Measurements from ENCODE around the gene TMEM11. TPM values are rescaled to one million over a fixed set of nuclear protein-coding genes. Genes with fewer than 3 reads are reported as not detected.
A peak's percentile ranks its signal among the peaks of the same experiment; 100 is the strongest.

Gene TMEM11
- polyA plus RNA-seq, 1 donor (not counting 4 experiments of a cell fraction or from before 2014, with no cell fraction given) = 40.1 TPM

- Histone ChIP-seq H3K4me3 (ENCODE audit: control insufficient read depth in 2 of 3, extremely low read depth in 1 of 3, insufficient read depth in 2 of 3, low read depth in 1 of 3, low read length in 3 of 3) (no peak overlapping the region), H3K9ac (ENCODE audit: control insufficient read depth, extremely low read depth, insufficient read depth, low read length) (no peak overlapping the region), H3K27me3 (ENCODE audit: control insufficient read depth, extremely low read depth, insufficient read depth, low read length) (no peaks in the 10 kb centered on the region), H3K36me3 (ENCODE audit: control insufficient read depth in 2 of 2, extremely low read depth in 1 of 2, insufficient read depth in 2 of 2, low read length in 2 of 2) (no peaks in the 10 kb centered on the region), H3K9me1 (ENCODE audit: control insufficient read depth, extremely low read depth, insufficient read depth, low read length) (no peaks in the 10 kb centered on the region), H3K27ac (ENCODE audit: control insufficient read depth, insufficient read depth, low read length) (no peak overlapping the region), H2AFZ (ENCODE audit: control insufficient read depth, low read length) (no peak overlapping the region), H4K20me1 (ENCODE audit: control insufficient read depth, extremely low read depth, insufficient read depth, low read length) (no peaks in the 10 kb centered on the region), H3K9me3 (ENCODE audit: control insufficient read depth, low read depth, low read length) (no peaks in the 10 kb centered on the region), H3K79me2 (ENCODE audit: control insufficient read depth, insufficient read depth, low read length) (no peaks in the 10 kb centered on the region), H3K4me2 (ENCODE audit: control insufficient read depth, extremely low read depth, insufficient read depth, low read depth, low read length) (no peak overlapping the region), H3K4me1 (ENCODE audit: control insufficient read depth, extremely low read depth, insufficient read depth, low read length) (no peaks in the 10 kb centered on the region)
- TF ChIP-seq EZH2 (IDR thresholded peaks at IDR 0.05; ENCODE audit: low read length) (no peak), CTCF (optimal IDR thresholded peaks at IDR 0.05 in 1 of 3, IDR thresholded peaks at IDR 0.05 in 1 of 3, conservative IDR thresholded peaks at IDR 0.05 in 1 of 3; ENCODE audit: extremely low read depth in 1 of 3, insufficient read depth in 2 of 3, low read length in 3 of 3) (peak; percentile 28 to 49 (median 44))
- dilution Hi-C loops (cut with MboI; ENCODE audit: extremely low pct_ligation_motif_present, low sequenced_read_pairs) = no loop called here
- DNase-seq (ENCODE audit: low read depth, low spot score) (no peak), FAIRE-seq (no peak)
Measured at GRCh38 chr17:21239680-21240368, 25.9 kb upstream of the TMEM11 start.

GRCh38 chr17:21235921-21236320 is 22.0 kb upstream of the TMEM11 start:
- Histone ChIP-seq H3K4me3 (ENCODE audit: control insufficient read depth in 2 of 3, extremely low read depth in 1 of 3, insufficient read depth in 2 of 3, low read depth in 1 of 3, low read length in 3 of 3) (no peak overlapping the region), H3K4me1 (ENCODE audit: control insufficient read depth, extremely low read depth, insufficient read depth, low read length) (no peaks in the 10 kb centered on the region), H3K79me2 (ENCODE audit: control insufficient read depth, insufficient read depth, low read length) (no peaks in the 10 kb centered on the region), H3K36me3 (ENCODE audit: control insufficient read depth in 2 of 2, extremely low read depth in 1 of 2, insufficient read depth in 2 of 2, low read length in 2 of 2) (no peaks in the 10 kb centered on the region), H2AFZ (ENCODE audit: control insufficient read depth, low read length) (no peak overlapping the region), H3K9me1 (ENCODE audit: control insufficient read depth, extremely low read depth, insufficient read depth, low read length) (no peaks in the 10 kb centered on the region), H3K27ac (ENCODE audit: control insufficient read depth, insufficient read depth, low read length) (no peak overlapping the region), H3K4me2 (ENCODE audit: control insufficient read depth, extremely low read depth, insufficient read depth, low read depth, low read length) (no peak overlapping the region), H3K9ac (ENCODE audit: control insufficient read depth, extremely low read depth, insufficient read depth, low read length) (no peak overlapping the region), H4K20me1 (ENCODE audit: control insufficient read depth, extremely low read depth, insufficient read depth, low read length) (no peaks in the 10 kb centered on the region), H3K9me3 (ENCODE audit: control insufficient read depth, low read depth, low read length) (no peaks in the 10 kb centered on the region), H3K27me3 (ENCODE audit: control insufficient read depth, extremely low read depth, insufficient read depth, low read length) (no peaks in the 10 kb centered on the region)
- DNase-seq (ENCODE audit: low read depth, low spot score) (no peak), FAIRE-seq (no peak)
- dilution Hi-C loops (cut with MboI; ENCODE audit: extremely low pct_ligation_motif_present, low sequenced_read_pairs) = no loop called here
- TF ChIP-seq CTCF (optimal IDR thresholded peaks at IDR 0.05 in 1 of 3, IDR thresholded peaks at IDR 0.05 in 1 of 3, conservative IDR thresholded peaks at IDR 0.05 in 1 of 3; ENCODE audit: extremely low read depth in 1 of 3, insufficient read depth in 2 of 3, low read length in 3 of 3) = no peak
- no peak for TF ChIP-seq EZH2 (IDR thresholded peaks at IDR 0.05; ENCODE audit: low read length)

Data from keratinocyte (primary cell).